NCI-H82 treated with DMSO at 0.1 percent for 48 hours (cell line): ENCODE data around the gene MACROD2.
A peak's percentile ranks its signal among the peaks of the same experiment; 100 is the strongest.

Source experiments
- DNase-seq: peaks from one replicate; lab custom pipeline; 2025; ENCODE audit not compliant: unreplicated experiment; lab: John Stamatoyannopoulos, UW

The MACROD2 gene

GRCh38 chr20:15742087-15742486 lies 1746.8 kb downstream of the MACROD2 start:
- no peak for DNase-seq

GRCh38 chr20:15742627-15743026 lies 1747.3 kb downstream of the MACROD2 start:
- DNase-seq: no peak

- no peak for DNase-seq
Observed at GRCh38 chr20:15756002-15756753, 1760.9 kb downstream of the MACROD2 start.

GRCh38 chr20:15756754-15757115 lies 1761.4 kb downstream of the MACROD2 start:
- DNase-seq: no peak

GRCh38 chr20:15759594-15759993 lies 1764.3 kb downstream of the MACROD2 start:
- no peak for DNase-seq

- DNase-seq: peak; percentile 31
Observed at GRCh38 chr20:15760001-15760621, 1764.8 kb downstream of the MACROD2 start.

GRCh38 chr20:15763366-15763765 lies 1768.0 kb downstream of the MACROD2 start:
- DNase-seq: no peak

- peak; percentile 17 for DNase-seq
Observed at GRCh38 chr20:15767586-15767985, 1772.3 kb downstream of the MACROD2 start.

- DNase-seq: no peak
Observed at GRCh38 chr20:15767999-15768741, 1772.9 kb downstream of the MACROD2 start.

- DNase-seq: peak; percentile 50
Observed at GRCh38 chr20:15772826-15773225, 1777.5 kb downstream of the MACROD2 start.

- no peak for DNase-seq
Observed at GRCh38 chr20:15774926-15775325, 1779.6 kb downstream of the MACROD2 start.

GRCh38 chr20:15776770-15777466 lies 1781.6 kb downstream of the MACROD2 start:
- DNase-seq: no peak

- DNase-seq: no peak
Observed at GRCh38 chr20:15784020-15784419, 1788.7 kb downstream of the MACROD2 start.

- DNase-seq: no peak
Observed at GRCh38 chr20:15789079-15789478, 1793.8 kb downstream of the MACROD2 start.

GRCh38 chr20:15792855-15793254 lies 1797.5 kb downstream of the MACROD2 start:
- DNase-seq: no peak

- no peak for DNase-seq
Observed at GRCh38 chr20:15794409-15794808, 1799.1 kb downstream of the MACROD2 start.

GRCh38 chr20:15795305-15796019 lies 1800.1 kb downstream of the MACROD2 start:
- no peak for DNase-seq

GRCh38 chr20:15799871-15800270 lies 1804.6 kb downstream of the MACROD2 start:
- DNase-seq: no peak

GRCh38 chr20:15802020-15802419 lies 1806.7 kb downstream of the MACROD2 start:
- DNase-seq: no peak

- DNase-seq: no peak
Observed at GRCh38 chr20:15805154-15805553, 1809.8 kb downstream of the MACROD2 start.

- DNase-seq: no peak
Observed at GRCh38 chr20:15806105-15806504, 1810.8 kb downstream of the MACROD2 start.
